GM19043 (cell line): ENCODE measurements around the gene TTLL12.
"Not testable (repeated sequence)": the region's sequence is repeated elsewhere in the genome, so short reads cannot be mapped to it uniquely, and the experiment has no call there.

ENCODE experiments used
- ATAC-seq: cut with Tn5 transposase; IDR thresholded peaks from one replicate; pipeline ENCODE4 v1.9.1; 2021; ENCODE audit warnings: low read depth; ENCODE audit not compliant: unreplicated experiment

The TTLL12 gene

GRCh38 chr22:43157874-43158546 is 28.9 kb downstream of the TTLL12 start:
- no peak for ATAC-seq

- ATAC-seq: no peak
These were observed 30.5 kb downstream of the TTLL12 start for GRCh38 chr22:43156413-43156812.

- no peak for ATAC-seq
These were observed 31.1 kb downstream of the TTLL12 start for GRCh38 chr22:43155789-43156188.

- ATAC-seq: no peak
These were observed 31.9 kb downstream of the TTLL12 start for GRCh38 chr22:43154887-43155536.

GRCh38 chr22:43153899-43154298 is 33.0 kb downstream of the TTLL12 start:
- no peak for ATAC-seq

- ATAC-seq: no peak
These were observed 34.4 kb downstream of the TTLL12 start for GRCh38 chr22:43152357-43153071.

GRCh38 chr22:43152003-43152356 is 35.0 kb downstream of the TTLL12 start:
- ATAC-seq: no peak

GRCh38 chr22:43151251-43152002 is 35.5 kb downstream of the TTLL12 start, which contains the start of gene TSPO:
Gene TSPO, plus strand, starts transcription at chr22:43151559. Its CDS starts 7,680 bp downstream, at chr22:43159239.
- ATAC-seq: no peak

GRCh38 chr22:43150731-43151206 is 36.2 kb downstream of the TTLL12 start:
- no peak for ATAC-seq

- no peak for ATAC-seq
These were observed 38.4 kb downstream of the TTLL12 start for GRCh38 chr22:43148581-43148980.

- ATAC-seq: no peak
These were observed 39.1 kb downstream of the TTLL12 start for GRCh38 chr22:43147821-43148220.

- not testable (repeated sequence) for ATAC-seq
These were observed 40.6 kb downstream of the TTLL12 start for GRCh38 chr22:43146332-43146731.

GRCh38 chr22:43145371-43145770 is 41.6 kb downstream of the TTLL12 start:
- not testable (repeated sequence) for ATAC-seq

GRCh38 chr22:43144949-43145348 is 42.0 kb downstream of the TTLL12 start:
- no peak for ATAC-seq

- ATAC-seq: peak; percentile 66
These were observed 43.9 kb downstream of the TTLL12 start, which contains the start of gene MCAT for GRCh38 chr22:43142880-43143562. Gene MCAT, minus strand, starts transcription at chr22:43143398. Its CDS starts 50 bp downstream, at chr22:43143348.

GRCh38 chr22:43136801-43137200 is 50.1 kb downstream of the TTLL12 start:
- ATAC-seq: no peak

- no peak for ATAC-seq
These were observed 50.7 kb downstream of the TTLL12 start for GRCh38 chr22:43136255-43136654.

- ATAC-seq: no peak
These were observed 51.4 kb downstream of the TTLL12 start for GRCh38 chr22:43135565-43135964.

GRCh38 chr22:43134553-43134952 is 52.4 kb downstream of the TTLL12 start:
- no peak for ATAC-seq

GRCh38 chr22:43133401-43133800 is 53.5 kb downstream of the TTLL12 start:
- no peak for ATAC-seq
